ENCODE results near the gene NR2F1.

DNA sequence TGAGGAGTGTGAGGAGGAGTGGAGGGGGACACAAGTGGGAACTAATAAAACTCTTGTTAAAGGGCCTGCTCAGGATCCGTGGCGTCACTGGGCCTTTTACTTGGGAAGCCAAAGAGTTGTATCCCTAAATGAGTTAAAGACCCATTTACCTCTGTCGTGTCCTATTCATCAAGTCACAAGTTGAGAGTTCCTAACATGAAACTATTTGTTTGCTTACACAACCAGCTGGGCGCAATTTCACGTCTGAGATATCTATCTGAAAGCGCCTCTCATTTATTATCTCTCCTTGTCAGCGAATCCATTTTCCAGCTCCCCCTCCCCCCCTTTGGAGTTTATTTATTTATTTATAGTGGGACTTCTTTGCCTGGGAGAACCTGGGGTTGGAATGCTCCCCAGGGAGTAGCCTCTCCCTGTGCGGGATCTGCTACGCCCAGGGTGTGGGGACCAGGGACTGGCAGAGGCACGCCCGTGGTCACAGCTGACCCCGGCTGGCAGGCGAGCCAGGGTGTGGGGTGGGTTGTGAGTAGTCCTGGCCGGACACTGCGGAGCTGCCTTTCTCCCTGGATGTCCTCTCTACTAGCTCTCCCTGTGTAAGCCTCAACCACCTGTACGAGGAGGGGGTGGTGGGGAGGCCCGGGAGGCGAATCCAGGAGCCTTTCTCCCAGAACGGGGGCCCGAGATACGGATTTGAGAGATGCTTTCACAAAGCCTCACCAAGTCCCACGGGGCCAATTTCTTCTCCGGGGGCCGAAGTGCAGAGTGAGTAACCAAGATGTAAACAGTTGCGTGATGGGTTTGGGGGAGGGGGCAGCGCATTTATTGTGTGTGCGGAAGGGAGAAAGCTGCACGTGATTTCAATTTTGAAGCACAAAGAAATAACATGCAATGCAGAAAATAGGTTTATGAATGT, 15.3 kb downstream of the NR2F1 start:
- TF ChIP-seq, protein P1, sequence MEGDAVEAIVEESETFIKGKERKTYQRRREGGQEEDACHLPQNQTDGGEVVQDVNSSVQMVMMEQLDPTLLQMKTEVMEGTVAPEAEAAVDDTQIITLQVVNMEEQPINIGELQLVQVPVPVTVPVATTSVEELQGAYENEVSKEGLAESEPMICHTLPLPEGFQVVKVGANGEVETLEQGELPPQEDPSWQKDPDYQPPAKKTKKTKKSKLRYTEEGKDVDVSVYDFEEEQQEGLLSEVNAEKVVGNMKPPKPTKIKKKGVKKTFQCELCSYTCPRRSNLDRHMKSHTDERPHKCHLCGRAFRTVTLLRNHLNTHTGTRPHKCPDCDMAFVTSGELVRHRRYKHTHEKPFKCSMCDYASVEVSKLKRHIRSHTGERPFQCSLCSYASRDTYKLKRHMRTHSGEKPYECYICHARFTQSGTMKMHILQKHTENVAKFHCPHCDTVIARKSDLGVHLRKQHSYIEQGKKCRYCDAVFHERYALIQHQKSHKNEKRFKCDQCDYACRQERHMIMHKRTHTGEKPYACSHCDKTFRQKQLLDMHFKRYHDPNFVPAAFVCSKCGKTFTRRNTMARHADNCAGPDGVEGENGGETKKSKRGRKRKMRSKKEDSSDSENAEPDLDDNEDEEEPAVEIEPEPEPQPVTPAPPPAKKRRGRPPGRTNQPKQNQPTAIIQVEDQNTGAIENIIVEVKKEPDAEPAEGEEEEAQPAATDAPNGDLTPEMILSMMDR (IDR thresholded peaks at IDR 0.05) = no peak
- no peak for TF ChIP-seq POLR2A (IDR thresholded peaks at IDR 0.05)

All from esophagus squamous epithelium (tissue), 4 donors.